GM23338 (cell line): ENCODE measurements around the gene SMYD3. TPM values are rescaled to one million over a fixed set of nuclear protein-coding genes. Genes with fewer than 3 reads are reported as not detected.
A peak's percentile ranks its signal among the peaks of the same experiment; 100 is the strongest.

Experiments used
- ATAC-seq: fragments of 200-7000 bp; cut with Tn5 transposase; 3 replicates; pipeline ENCODE4 v1.9.1; 2020
- DNase-seq: peaks from one replicate; pipeline ENCODE4 v3.0.0-alpha.2; 2015; ENCODE audit warnings: low spot score
- H2AFZ ChIP-seq: fragments of 200-600 bp; sonication (generic); 2 replicates; pipeline ENCODE4 v1.8.0; 2016; ENCODE audit warnings: antibody characterized with exemption, mild to moderate bottlenecking, moderate library complexity
- H3F3A ChIP-seq: fragments of 200-600 bp; sonication (generic); replicated peaks from 2 replicates; pipeline ENCODE4 v1.8.0; 2017; ENCODE audit warnings: antibody characterized with exemption, mixed run types, low read depth
- H3K27ac ChIP-seq: fragments of 200-600 bp; sonication (generic); 2 replicates; pipeline ENCODE4 v1.6.1; 2016; ENCODE audit warnings: low read depth
- H3K27me3 ChIP-seq: fragments of 200-600 bp; sonication (generic); 2 replicates; pipeline ENCODE4 v1.8.0; 2016; ENCODE audit warnings: mild to moderate bottlenecking, mixed run types, moderate library complexity; ENCODE audit not compliant: insufficient read depth
- H3K36me3 ChIP-seq: fragments of 200-600 bp; sonication (generic); 2 replicates; pipeline ENCODE4 v1.8.0; 2016; ENCODE audit warnings: mild to moderate bottlenecking; ENCODE audit not compliant: insufficient read depth
- H3K4me1 ChIP-seq: fragments of 200-600 bp; sonication (generic); 2 replicates; pipeline ENCODE4 v1.8.0; 2016; ENCODE audit warnings: mild to moderate bottlenecking, moderate library complexity; ENCODE audit not compliant: insufficient read depth
- H3K4me2 ChIP-seq: fragments of 200-600 bp; sonication (generic); 2 replicates; pipeline ENCODE4 v1.7.1; 2017; ENCODE audit warnings: mixed run types
- H3K4me3 ChIP-seq: fragments of 200-600 bp; sonication (generic); 2 replicates; pipeline ENCODE4 v1.6.1; 2016; ENCODE audit warnings: mixed run types
- H3K79me2 ChIP-seq: fragments of 200-600 bp; sonication (generic); replicated peaks from 2 replicates; pipeline ENCODE4 v1.8.0; 2017; ENCODE audit warnings: mild to moderate bottlenecking; ENCODE audit not compliant: insufficient read depth
- H3K9me2 ChIP-seq: fragments of 200-600 bp; sonication (generic); 2 replicates; pipeline ENCODE4 v1.8.0; 2017; ENCODE audit not compliant: insufficient read depth
- H4K20me1 ChIP-seq: fragments of 200-600 bp; sonication (generic); replicated peaks from 2 replicates; pipeline ENCODE4 v1.8.0; 2017; ENCODE audit warnings: mild to moderate bottlenecking; ENCODE audit not compliant: insufficient read depth
- H3K27ac Mint-ChIP-seq: 2 replicates; pipeline ENCODE4 v1.8.0; 2020; ENCODE audit warnings: inconsistent platforms, mild to moderate bottlenecking, moderate library complexity, mixed read lengths
- H3K27me3 Mint-ChIP-seq: 3 replicates; pipeline ENCODE4 v1.8.0; 2022; ENCODE audit warnings: low read depth, mild to moderate bottlenecking, moderate library complexity, mixed read lengths, inconsistent platforms; ENCODE audit not compliant: insufficient read depth, poor library complexity
- H3K36me3 Mint-ChIP-seq: 3 replicates; pipeline ENCODE4 v1.8.0; 2021; ENCODE audit warnings: low read depth, mild to moderate bottlenecking, inconsistent platforms, moderate library complexity, mixed read lengths
- H3K4me1 Mint-ChIP-seq: 3 replicates; pipeline ENCODE4 v1.8.0; 2020; ENCODE audit warnings: mild to moderate bottlenecking, inconsistent platforms, mixed read lengths
- H3K4me3 Mint-ChIP-seq: 3 replicates; pipeline ENCODE4 v1.8.0; 2021; ENCODE audit warnings: moderate library complexity, mild to moderate bottlenecking, inconsistent platforms, mixed read lengths
- H3K9me3 Mint-ChIP-seq: 3 replicates; pipeline ENCODE4 v1.8.0; 2020; ENCODE audit warnings: moderate library complexity, mild to moderate bottlenecking, inconsistent platforms, mixed read lengths
- CREB1 ChIP-seq: fragments of 250-450 bp; sonication (Bioruptor Pico); IDR thresholded peaks from 2 replicates; pipeline ENCODE4 v1.5.0; 2020; ENCODE audit warnings: low read depth, mild to moderate bottlenecking, moderate library complexity
- CTCF ChIP-seq, 2 experiments: fragments of 200-600 bp in 1 of 2; sonication (generic) in 1 of 2; conservative IDR thresholded peaks; 2 replicates each; pipeline versions ENCODE4 v1.5.1 to v1.6.1; 2016 to 2017; ENCODE audit warnings: antibody characterized with exemption in 2 of 2, low read depth in 2 of 2, mild to moderate bottlenecking in 2 of 2, moderate library complexity in 1 of 2
- ETS1 ChIP-seq: IDR thresholded peaks from 2 replicates; pipeline ENCODE4 v1.6.1; 2016; ENCODE audit warnings: antibody characterized with exemption
- EZH2 ChIP-seq: fragments of 200-600 bp; sonication (generic); IDR thresholded peaks from one replicate; pipeline ENCODE4 v1.8.0; 2017; ENCODE audit warnings: antibody characterized with exemption, mild to moderate bottlenecking, low read depth; ENCODE audit not compliant: unreplicated experiment
- EZH2phosphoT487 ChIP-seq: fragments of 200-600 bp; sonication (generic); IDR thresholded peaks from one replicate; pipeline ENCODE4 v1.8.1; 2018; ENCODE audit warnings: antibody characterized with exemption; ENCODE audit not compliant: unreplicated experiment
- JUNB ChIP-seq: IDR thresholded peaks from one replicate; pipeline ENCODE4 v1.6.1; 2016; ENCODE audit warnings: antibody characterized with exemption; ENCODE audit not compliant: unreplicated experiment
- NANOG ChIP-seq: IDR thresholded peaks from 2 replicates; pipeline ENCODE4 v1.6.1; 2016; ENCODE audit warnings: antibody characterized with exemption, borderline replicate concordance
- STAT1 ChIP-seq: IDR thresholded peaks from one replicate; pipeline ENCODE4 v1.6.1; 2016; ENCODE audit warnings: antibody characterized with exemption; ENCODE audit not compliant: unreplicated experiment
- ZNF114 ChIP-seq: fragments of 250-450 bp; sonication (Bioruptor Pico); IDR thresholded peaks from 2 replicates; pipeline ENCODE4 v1.5.0; 2020; ENCODE audit warnings: mild to moderate bottlenecking, moderate library complexity
- ZNF331 ChIP-seq: fragments of 250-450 bp; sonication (Bioruptor Pico); IDR thresholded peaks from 2 replicates; pipeline ENCODE4 v1.5.0; 2020; ENCODE audit warnings: low read depth, mild to moderate bottlenecking, moderate library complexity
- ZNF462 ChIP-seq: fragments of 250-450 bp; sonication (Bioruptor Pico); IDR thresholded peaks from 2 replicates; pipeline ENCODE4 v1.5.0; 2020; ENCODE audit warnings: mild to moderate bottlenecking, moderate library complexity
- polyA plus RNA-seq: library from polyadenylated mRNA; unstranded; fragments of >200 nt; fragmentation: Nextera tagmentation; extraction: Ambion mirVana; gene quantifications from 2 replicates; pipeline ENCODE4 v1.2.1, GENCODE V29; 2016
- total RNA-seq: library from RNA; depleted of rRNA; stranded (reverse); fragments of >200 nt; shearing (Covaris generic); gene quantifications from 2 replicates; pipeline ENCODE4 v1.2.3, GENCODE V29; 2014

SMYD3 gene
- total and polyA plus RNA-seq, 2 experiments from 2014 or later, result 31.8 to 34.4 TPM

- Histone ChIP-seq H3F3A (no peaks in the 10 kb centered on the region), H3K27ac (no peak overlapping the region), H3K4me1 (0 out of 2 replicates have a peak, but pooled peaks cover 10% of the 10 kb centered on the region), H4K20me1 (no peaks in the 10 kb centered on the region), H3K36me3 (no peaks in the 10 kb centered on the region), H3K9me2 (no peaks in the 10 kb centered on the region), H2AFZ (no peak overlapping the region), H3K79me2 (no peaks in the 10 kb centered on the region), H3K27me3 (no peaks in the 10 kb centered on the region), H3K4me3 (no peak overlapping the region), H3K4me2 (no peak overlapping the region)
- Mint-ChIP-seq H3K9me3 (no peaks in the 10 kb centered on the region), H3K4me3 (no peak overlapping the region), H3K36me3 (no peaks in the 10 kb centered on the region), H3K27ac (peak overlapping the region; percentile 25; the same call in 1 of the 2 replicates), H3K27me3 (no peaks in the 10 kb centered on the region), H3K4me1 (peaks cover 29% of the 10 kb centered on the region)
- ATAC-seq (no peak), DNase-seq (no peak)
- no peak for TF ChIP-seq ZNF114 (CRISPR knock-in tag)
Observed at GRCh38 chr1:246294263-246294662, 212.8 kb downstream of the SMYD3 start.

- H3K79me2 ChIP-seq, result no peaks in the 10 kb centered on the region
- TF ChIP-seq JUNB, result no peak
- no peak for TF ChIP-seq ZNF114 (CRISPR knock-in tag)
- TF ChIP-seq ETS1, result no peak
- TF ChIP-seq CTCF (conservative IDR thresholded peaks at IDR 0.05; ENCODE audit: low read depth in 2 of 2), result no peak
- no peak for TF ChIP-seq NANOG
- TF ChIP-seq EZH2phosphoT487, result no peak
- TF ChIP-seq ZNF462 (CRISPR knock-in tag), result no peak
- no peak for TF ChIP-seq CREB1 (CRISPR knock-in tag)
- no peak for TF ChIP-seq STAT1
- no peak for TF ChIP-seq EZH2
- no peak for TF ChIP-seq ZNF331 (CRISPR knock-in tag)
- H3K27ac ChIP-seq, result no peak overlapping the region; the same call in 1 of the 2 replicates
- H3K4me3 Mint-ChIP-seq, result no peak overlapping the region
- no peaks in the 10 kb centered on the region for H3K36me3 ChIP-seq
- H3K9me3 Mint-ChIP-seq, result no peaks in the 10 kb centered on the region
- DNase-seq (no peak), ATAC-seq (peak; percentile 40)
- peaks cover 29% of the 10 kb centered on the region for H3K4me1 Mint-ChIP-seq
- H3K9me2 ChIP-seq, result no peaks in the 10 kb centered on the region
- no peaks in the 10 kb centered on the region for H3K36me3 Mint-ChIP-seq
- peak overlapping the region; percentile 25 for H3K27ac Mint-ChIP-seq
- no peaks in the 10 kb centered on the region for H3K27me3 ChIP-seq
- no peaks in the 10 kb centered on the region for H4K20me1 ChIP-seq
- H3K4me2 ChIP-seq, result no peak overlapping the region
- no peak overlapping the region for H3K4me3 ChIP-seq
- 0 out of 2 replicates have a peak, but pooled peaks cover 10% of the 10 kb centered on the region for H3K4me1 ChIP-seq
- H3K27me3 Mint-ChIP-seq, result no peaks in the 10 kb centered on the region
- no peaks in the 10 kb centered on the region for H3F3A ChIP-seq
- no peak overlapping the region for H2AFZ ChIP-seq
Observed at GRCh38 chr1:246293366-246294121, 213.5 kb downstream of the SMYD3 start.
